ENCODE data around the gene TTC7B.

TTC7B gene

GRCh38 chr14:90612801-90613200 is 203.4 kb downstream of the TTC7B start:
- DNase-seq = no peak

GRCh38 chr14:90611936-90612335 is 204.3 kb downstream of the TTC7B start:
- no peak for DNase-seq

GRCh38 chr14:90611501-90611900 is 204.7 kb downstream of the TTC7B start:
- no peak for DNase-seq

- DNase-seq = no peak
Measured at GRCh38 chr14:90610346-90611040, 205.7 kb downstream of the TTC7B start.

GRCh38 chr14:90609376-90609775 is 206.9 kb downstream of the TTC7B start:
- no peak for DNase-seq

- DNase-seq = no peak
Measured at GRCh38 chr14:90608929-90609341, 207.3 kb downstream of the TTC7B start.

- no peak for DNase-seq
Measured at GRCh38 chr14:90608281-90608680, 207.9 kb downstream of the TTC7B start.

- no peak for DNase-seq
Measured at GRCh38 chr14:90607141-90607540, 209.1 kb downstream of the TTC7B start.

- DNase-seq = no peak
Measured at GRCh38 chr14:90606434-90606833, 209.8 kb downstream of the TTC7B start.

GRCh38 chr14:90605430-90605829 is 210.8 kb downstream of the TTC7B start:
- no peak for DNase-seq

GRCh38 chr14:90604356-90604755 is 211.9 kb downstream of the TTC7B start:
- no peak for DNase-seq

- DNase-seq = no peak
Measured at GRCh38 chr14:90603841-90604240, 212.4 kb downstream of the TTC7B start.

GRCh38 chr14:90603336-90603735 is 212.9 kb downstream of the TTC7B start:
- DNase-seq = no peak

- no peak for DNase-seq
Measured at GRCh38 chr14:90602088-90602687, 214.0 kb downstream of the TTC7B start.

GRCh38 chr14:90601563-90601962 is 214.7 kb downstream of the TTC7B start:
- DNase-seq = no peak

GRCh38 chr14:90600619-90601018 is 215.6 kb downstream of the TTC7B start:
- no peak for DNase-seq

- DNase-seq = no peak
Measured at GRCh38 chr14:90599748-90600507, 216.3 kb downstream of the TTC7B start.

GRCh38 chr14:90599339-90599738 is 216.9 kb downstream of the TTC7B start:
- no peak for DNase-seq

GRCh38 chr14:90597961-90598360 is 218.3 kb downstream of the TTC7B start:
- no peak for DNase-seq

GRCh38 chr14:90596733-90597132 is 219.5 kb downstream of the TTC7B start:
- DNase-seq = no peak

- DNase-seq = no peak
Measured at GRCh38 chr14:90593254-90594040, 222.8 kb downstream of the TTC7B start.

- no peak for DNase-seq
Measured at GRCh38 chr14:90592655-90593054, 223.6 kb downstream of the TTC7B start.

- DNase-seq = no peak
Measured at GRCh38 chr14:90587918-90588317, 228.3 kb downstream of the TTC7B start.
